ENCODE results near the gene NEGR1.

- TF ChIP-seq CTCF (IDR thresholded peaks at IDR 0.05; ENCODE audit: extremely low read depth in 1 of 2, insufficient read depth in 1 of 2, low read depth in 1 of 2, low read length in 2 of 2), result no peak
- TF ChIP-seq FOS (IDR thresholded peaks at IDR 0.05; ENCODE audit: borderline replicate concordance, insufficient read depth, low read length), result no peak
- no peak for TF ChIP-seq JUN (IDR thresholded peaks at IDR 0.05; ENCODE audit: borderline replicate concordance, insufficient read depth, insufficient read length, low read depth)
- TF ChIP-seq POLR2AphosphoS5 (IDR thresholded peaks at IDR 0.05; ENCODE audit: insufficient read depth, low read depth, low read length), result no peak
- no peak for TF ChIP-seq POLR2A (IDR thresholded peaks at IDR 0.05; ENCODE audit: low read depth, low read length)
Measured at GRCh38 chr1:71853360-71853759, 429.0 kb downstream of the NEGR1 start.
